Endothelial cell of umbilical vein (primary cell): ENCODE data around the gene CFAP99. TPM values are rescaled to one million over a fixed set of nuclear protein-coding genes. Genes with fewer than 3 reads are reported as not detected.

Experiments used
- BruUV-seq: library from RNA; stranded (reverse); fragments of 400-500 nt; replicated peaks from 2 replicates; lab custom pipeline; 2021; lab: Mats Ljungman, UMichigan
- CTCF ChIA-PET: fragments of 300-600, 350-600 bp; sonication (Branson Sonifier 250); formaldehyde crosslinking; loops from one replicate; lab custom pipeline; 2021; ENCODE audit warnings: antibody characterized with exemption, inconsistent platforms; lab: Charles Lee
- POLR2A ChIA-PET: fragments of 300-600, 350-600 bp; sonication (Branson Sonifier 250); formaldehyde crosslinking; loops from one replicate; lab custom pipeline; 2021; ENCODE audit warnings: antibody characterized with exemption, inconsistent platforms; lab: Charles Lee
- DNase-seq: peaks from one replicate; pipeline ENCODE4 v3.0.0-alpha.2; 2011; ENCODE audit warnings: low read depth, low spot score
- FAIRE-seq: peaks from 2 replicates; lab custom pipeline; 2011; peaks lifted over from hg19 to GRCh38; lab: Jason Lieb, UNC
- H2AFZ ChIP-seq: 2 replicates; pipeline ENCODE4 v1.6.0; 2012; ENCODE audit warnings: low read depth, low read length, control low read depth, inconsistent platforms
- H3K27ac ChIP-seq: 2 replicates; pipeline ENCODE4 v1.5.1; 2011; ENCODE audit warnings: low read depth, mild to moderate bottlenecking, control low read depth, low read length, moderate library complexity; ENCODE audit not compliant: insufficient read depth
- H3K27me3 ChIP-seq, 2 experiments: 2 replicates each; pipeline versions ENCODE4 v1.6.0 to v1.6.1; 2011; ENCODE audit warnings: low read length in 2 of 2, mixed read lengths in 1 of 2; ENCODE audit not compliant: control insufficient read depth in 2 of 2, insufficient read depth in 2 of 2
- H3K36me3 ChIP-seq, 2 experiments: 2 replicates in 1 of 2; 3 replicates in 1 of 2; pipeline ENCODE4 v1.5.1; 2011; ENCODE audit warnings: low read length in 2 of 2, mild to moderate bottlenecking in 1 of 2, moderate library complexity in 1 of 2; ENCODE audit not compliant: control insufficient read depth in 2 of 2, insufficient read depth in 2 of 2; ENCODE audit errors: extremely low read depth in 1 of 2
- H3K4me1 ChIP-seq: 3 replicates; pipeline ENCODE4 v1.5.1; 2011; ENCODE audit warnings: mild to moderate bottlenecking, low read length; ENCODE audit not compliant: control insufficient read depth, insufficient read depth; ENCODE audit errors: extremely low read depth
- H3K4me2 ChIP-seq: 2 replicates; pipeline ENCODE4 v1.6.1; 2011; ENCODE audit warnings: low read length, control low read depth, mixed read lengths; ENCODE audit not compliant: insufficient read depth
- H3K4me3 ChIP-seq, 3 experiments: fragments of 200-600 bp in 1 of 3; sonication (generic), shearing (Covaris generic) in 1 of 3; replicated peaks in 1 of 3; 2 replicates each; pipeline ENCODE4 v1.5.1; 2011 to 2016; ENCODE audit warnings: control low read depth in 3 of 3, low read length in 3 of 3, mild to moderate bottlenecking in 2 of 3, inconsistent platforms in 1 of 3, low read depth in 1 of 3, moderate library complexity in 1 of 3; ENCODE audit not compliant: insufficient read depth in 1 of 3
- H3K79me2 ChIP-seq: 2 replicates; pipeline ENCODE4 v1.6.0; 2012; ENCODE audit warnings: low read length, inconsistent platforms; ENCODE audit not compliant: control insufficient read depth, insufficient read depth
- H3K9ac ChIP-seq: replicated peaks from 2 replicates; pipeline ENCODE3; 2011; ENCODE audit warnings: low read length, control low read depth; ENCODE audit not compliant: insufficient read depth; ENCODE audit errors: extremely low read depth
- H3K9me1 ChIP-seq: replicated peaks from 3 replicates; pipeline ENCODE4 v1.6.0; 2011; ENCODE audit warnings: mild to moderate bottlenecking, low read length; ENCODE audit not compliant: control insufficient read depth, insufficient read depth; ENCODE audit errors: extremely low read depth
- H3K9me3 ChIP-seq: replicated peaks from 2 replicates; pipeline ENCODE4 v1.5.1; 2012; ENCODE audit warnings: low read length, inconsistent platforms; ENCODE audit not compliant: control insufficient read depth, insufficient read depth
- H4K20me1 ChIP-seq: replicated peaks from 2 replicates; pipeline ENCODE3; 2011; ENCODE audit warnings: mild to moderate bottlenecking, low read length; ENCODE audit not compliant: control insufficient read depth, insufficient read depth; ENCODE audit errors: extremely low read depth
- CTCF ChIP-seq, 2 donors: IDR thresholded peaks; 1 replicate in 1 of 2; 2 replicates in 1 of 2; pipeline ENCODE4 v1.5.1; 2011; ENCODE audit warnings: low read length in 2 of 2, mild to moderate bottlenecking in 2 of 2, moderate library complexity in 2 of 2, control low read depth in 1 of 2, inconsistent platforms in 1 of 2, low read depth in 1 of 2; ENCODE audit not compliant: insufficient read depth in 1 of 2; ENCODE audit errors: extremely low read depth in 1 of 2
- FOS ChIP-seq: IDR thresholded peaks from 2 replicates; pipeline ENCODE4 v1.6.1; 2011; ENCODE audit warnings: mild to moderate bottlenecking, low read length, moderate library complexity, borderline replicate concordance; ENCODE audit not compliant: insufficient read depth
- JUN ChIP-seq: IDR thresholded peaks from 2 replicates; pipeline ENCODE4 v1.6.1; 2011; ENCODE audit warnings: borderline replicate concordance, low read depth; ENCODE audit not compliant: insufficient read length, insufficient read depth
- MAX ChIP-seq: IDR thresholded peaks from 2 replicates; pipeline ENCODE4 v1.6.1; 2011; ENCODE audit not compliant: insufficient read depth, insufficient read length
- POLR2AphosphoS5 ChIP-seq: IDR thresholded peaks from 2 replicates; pipeline ENCODE4 v1.6.1; 2012; ENCODE audit warnings: low read depth, mild to moderate bottlenecking, control low read depth, low read length, moderate library complexity; ENCODE audit not compliant: insufficient read depth
- dilution Hi-C: fragments of 300-500 bp; cut with MboI; formaldehyde crosslinking; loops from one replicate; pipeline ENCODE4 v1.15.0; 2019; ENCODE audit warnings: low sequenced_read_pairs; ENCODE audit not compliant: extremely low pct_ligation_motif_present
- intact Hi-C: fragments of 100-400 bp; cut with micrococcal nuclease; formaldehyde crosslinking; loops from one replicate; pipeline ENCODE4 v1.10.0; 2022
- polyA plus RNA-seq, 4 experiments: library from polyadenylated mRNA; depleted of rRNA in 3 of 4; stranded (reverse) in 3 of 4; unstranded in 1 of 4; fragments of >200 nt; gene quantifications; 2 replicates each; pipeline versions ENCODE4 v1.2.1 to v1.2.3, GENCODE V29; 2011 to 2012; ENCODE audit warnings: missing spikeins in 1 of 4
- total RNA-seq: library from RNA; stranded (reverse); gene quantifications from 2 replicates; pipeline ENCODE4 v1.2.3, GENCODE V29; 2021

The CFAP99 gene
- total and polyA plus RNA-seq, 2 donors (not counting 3 experiments of a cell fraction or from before 2014, with no cell fraction given), result 0.03 TPM; not detected in 1

- Histone ChIP-seq H4K20me1 (peaks cover 15% of the 10 kb centered on the region), H3K4me3 (no peak overlapping the region), H3K27ac (no peak overlapping the region), H2AFZ (no peak overlapping the region), H3K9me3 (no peaks in the 10 kb centered on the region), H3K4me2 (peak overlapping the region; percentile 5), H3K27me3 (no peaks in the 10 kb centered on the region), H3K9ac (no peak overlapping the region), H3K36me3 (peaks cover 8 to 10% of the 10 kb centered on the region in 2 experiments), H3K4me1 (peaks cover 37% of the 10 kb centered on the region), H3K79me2 (peaks cover 89% of the 10 kb centered on the region), H3K9me1 (no peaks in the 10 kb centered on the region)
- FAIRE-seq (peak; percentile 68), DNase-seq (peak; percentile 39)
- no TSS peak for BruUV-seq
- TF ChIP-seq CTCF (IDR thresholded peaks at IDR 0.05; ENCODE audit: extremely low read depth in 1 of 2, insufficient read depth in 1 of 2, low read depth in 1 of 2, low read length in 2 of 2) (no peak), MAX (no peak), POLR2AphosphoS5 (peak; percentile 49), FOS (peak; percentile 70), JUN (peak; percentile 17)
- intact Hi-C loops (no loop called here), dilution Hi-C loops (no loop called here)
- POLR2A ChIA-PET, result no interaction called here
- CTCF ChIA-PET, result interaction anchor here (1.9 kb wide), 1 partner anchor 270 kb away, joined by 9 read pairs; no protein-coding TSS in a partner anchor
Observed at GRCh38 chr4:2489841-2490552, 71.2 kb downstream of the CFAP99 start.
